ENCODE data around the gene STK11IP. TPM values are rescaled to one million over a fixed set of nuclear protein-coding genes. Genes with fewer than 3 reads are reported as not detected.

Gene STK11IP
- total RNA-seq, 1 donor, result 11.7 TPM

- peak; percentile 14 for DNase-seq (ENCODE audit: low read depth)
- no peak overlapping the region for H3K4me3 ChIP-seq (ENCODE audit: low read depth, low read length)
- TF ChIP-seq CTCF (IDR thresholded peaks at IDR 0.05; ENCODE audit: insufficient read depth, low read length), result no peak
These were observed 32.5 kb downstream of the STK11IP start for GRCh38 chr2:219629976-219630695.

- DNase-seq (ENCODE audit: low read depth), result no peak
- no peak overlapping the region for H3K4me3 ChIP-seq (ENCODE audit: low read depth, low read length)
- no peak for TF ChIP-seq CTCF (IDR thresholded peaks at IDR 0.05; ENCODE audit: insufficient read depth, low read length)
These were observed 33.2 kb downstream of the STK11IP start for GRCh38 chr2:219630770-219631405.

- DNase-seq (ENCODE audit: low read depth), result no peak
- no peak for TF ChIP-seq CTCF (IDR thresholded peaks at IDR 0.05; ENCODE audit: insufficient read depth, low read length)
- no peak overlapping the region for H3K4me3 ChIP-seq (ENCODE audit: low read depth, low read length)
These were observed 33.8 kb downstream of the STK11IP start for GRCh38 chr2:219631406-219631891.

GRCh38 chr2:219631904-219632759 lies 34.5 kb downstream of the STK11IP start:
- no peak for DNase-seq (ENCODE audit: low read depth)
- H3K4me3 ChIP-seq (ENCODE audit: low read depth, low read length), result no peak overlapping the region
- TF ChIP-seq CTCF (IDR thresholded peaks at IDR 0.05; ENCODE audit: insufficient read depth, low read length), result no peak

GRCh38 chr2:219632760-219633105 lies 35.1 kb downstream of the STK11IP start:
- no peak for DNase-seq (ENCODE audit: low read depth)
- no peak overlapping the region for H3K4me3 ChIP-seq (ENCODE audit: low read depth, low read length)
- TF ChIP-seq CTCF (IDR thresholded peaks at IDR 0.05; ENCODE audit: insufficient read depth, low read length), result no peak

GRCh38 chr2:219633276-219634065 lies 35.8 kb downstream of the STK11IP start:
- no peak for DNase-seq (ENCODE audit: low read depth)
- TF ChIP-seq CTCF (IDR thresholded peaks at IDR 0.05; ENCODE audit: insufficient read depth, low read length), result no peak
- H3K4me3 ChIP-seq (ENCODE audit: low read depth, low read length), result no peak overlapping the region

All from fibroblast of the aortic adventitia (primary cell).